Panc1 (cell line): ENCODE results near the gene HSD17B2. TPM values are rescaled to one million over a fixed set of nuclear protein-coding genes. Genes with fewer than 3 reads are reported as not detected.

Experiments
- ATAC-seq: fragments of 200-7000 bp; cut with Tn5 transposase; 2 replicates; pipeline ENCODE4 v1.9.1; 2020; ENCODE audit warnings: mild to moderate bottlenecking, moderate library complexity
- BruUV-seq: library from RNA; stranded (reverse); fragments of 400-500 nt; replicated peaks from 2 replicates; lab custom pipeline; 2021; lab: Mats Ljungman, UMichigan
- CTCF ChIA-PET: fragments of 300-600 bp; sonication (Branson Sonifier 250); formaldehyde crosslinking; loops from one replicate; lab custom pipeline; 2022; ENCODE audit warnings: antibody characterized with exemption; lab: Charles Lee
- POLR2A ChIA-PET: fragments of 300-600 bp; sonication (Branson Sonifier 250); formaldehyde crosslinking; loops from one replicate; lab custom pipeline; 2022; ENCODE audit warnings: antibody characterized with exemption; lab: Charles Lee
- DNase-seq: peaks from one replicate; pipeline ENCODE4 v3.0.0-alpha.2; 2010; ENCODE audit warnings: low read depth, low spot score
- H3K27ac ChIP-seq: 2 replicates; pipeline ENCODE4 v1.5.1; 2011; ENCODE audit warnings: mild to moderate bottlenecking, low read length, inconsistent platforms
- H3K27me3 ChIP-seq: fragments of 200-500 bp; sonication (Bioruptor generic); 2 replicates; pipeline ENCODE4 v1.6.0; 2014; ENCODE audit warnings: low read length, inconsistent platforms; ENCODE audit not compliant: control insufficient read depth, insufficient read depth
- H3K36me3 ChIP-seq: fragments of 200-500 bp; sonication (Bioruptor generic); 2 replicates; pipeline ENCODE4 v1.5.1; 2014; ENCODE audit warnings: inconsistent platforms, mild to moderate bottlenecking, low read length, moderate library complexity; ENCODE audit not compliant: control insufficient read depth, insufficient read depth
- H3K4me1 ChIP-seq: 2 replicates; pipeline ENCODE4 v1.5.1; 2011; ENCODE audit warnings: inconsistent platforms, mild to moderate bottlenecking, low read length, moderate library complexity; ENCODE audit not compliant: control insufficient read depth, insufficient read depth
- H3K4me3 ChIP-seq, 2 experiments: 2 replicates each; pipeline ENCODE4 v1.5.1; 2011 to 2012; ENCODE audit warnings: low read depth in 2 of 2, low read length in 2 of 2, mild to moderate bottlenecking in 2 of 2, inconsistent platforms in 1 of 2, moderate library complexity in 1 of 2
- H3K9me3 ChIP-seq: fragments of 200-500 bp; sonication (Bioruptor generic); 2 replicates; pipeline ENCODE4 v1.5.1; 2014; ENCODE audit warnings: low read depth, mild to moderate bottlenecking, inconsistent platforms, low read length, moderate library complexity; ENCODE audit not compliant: control insufficient read depth, insufficient read depth
- POLR2AphosphoS5 ChIP-seq: IDR thresholded peaks from 2 replicates; pipeline ENCODE4 v1.6.1; 2012; ENCODE audit warnings: mild to moderate bottlenecking, low read depth, low read length, moderate library complexity
- SIN3A ChIP-seq: IDR thresholded peaks from 2 replicates; pipeline ENCODE4 v1.6.1; 2012; ENCODE audit warnings: low read depth, mild to moderate bottlenecking, low read length, moderate library complexity, borderline replicate concordance; ENCODE audit not compliant: insufficient read depth
- TCF7L2 ChIP-seq: IDR thresholded peaks from 2 replicates; pipeline ENCODE4 v1.6.1; 2011; ENCODE audit warnings: mild to moderate bottlenecking, low read depth, low read length, inconsistent platforms
- in situ Hi-C: cut with HindIII; loops from 2 replicates; pipeline ENCODE4 v1.10.0; 2016; ENCODE audit warnings: low sequenced_read_pairs, low pct_unique_long_range_greater_than_20kb
- intact Hi-C: fragments of 100-400 bp; cut with micrococcal nuclease; formaldehyde crosslinking; loops from one replicate; pipeline ENCODE4 v1.10.0; 2022; ENCODE audit not compliant: unreplicated experiment
- total RNA-seq: library from RNA; stranded (reverse); gene quantifications from one replicate; pipeline ENCODE4 v1.2.1, GENCODE V29; 2021; ENCODE audit not compliant: unreplicated experiment
- TF ChIP-seq, protein P1 (sequence below): fragments of 450-650 bp; IDR thresholded peaks from 2 replicates; pipeline ENCODE4 v1.5.1; 2017; ENCODE audit warnings: mild to moderate bottlenecking
- TF ChIP-seq, protein P2 (sequence below), 2 experiments: IDR thresholded peaks; 2 replicates each; pipeline ENCODE4 v1.6.1; 2011 to 2012; ENCODE audit warnings: low read depth in 2 of 2, control low read depth in 1 of 2, low read length in 1 of 2, mild to moderate bottlenecking in 1 of 2, moderate library complexity in 1 of 2; ENCODE audit not compliant: insufficient read depth in 1 of 2

Gene HSD17B2
- total RNA-seq, 1 experiment from 2014 or later = 0.41 TPM

DNA sequence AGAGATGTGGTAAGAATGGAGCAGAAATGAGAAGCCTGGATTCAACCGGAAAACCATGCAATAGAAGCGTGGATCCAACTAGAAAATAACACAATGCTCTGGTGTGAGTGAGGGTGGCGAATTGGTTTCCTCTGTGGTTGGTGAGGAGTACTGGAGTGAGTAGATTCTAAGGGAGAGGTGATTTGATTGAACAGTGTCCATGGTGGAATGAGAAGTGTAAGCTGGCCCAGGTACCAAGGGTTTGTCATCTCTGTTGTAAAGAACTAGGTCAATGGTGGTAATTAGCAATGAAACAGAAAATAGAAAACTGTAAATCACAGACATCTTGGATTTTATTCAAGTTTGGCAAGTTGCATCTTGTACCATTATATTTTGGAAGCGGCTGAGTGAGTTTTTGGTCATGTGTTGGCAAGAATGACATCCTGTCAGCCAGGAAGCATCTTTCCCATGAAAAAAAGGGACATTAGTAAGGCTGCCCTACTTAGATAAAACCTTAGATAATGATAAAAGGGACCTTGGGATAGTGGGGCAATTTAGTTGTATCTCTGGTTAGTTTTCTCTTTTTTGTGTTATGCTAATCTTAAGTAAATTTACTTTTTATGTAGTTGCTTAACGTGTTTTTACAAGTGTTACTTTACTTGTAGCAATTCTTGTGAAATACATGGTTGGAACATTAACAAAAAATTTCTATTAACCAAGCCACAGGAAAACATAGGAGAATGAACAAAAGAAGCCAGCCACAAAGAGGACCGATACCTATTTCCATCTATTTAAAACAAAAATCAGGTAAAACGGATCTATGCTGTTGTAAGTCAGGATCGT is 20.9 kb downstream of the HSD17B2 start:
- intact Hi-C loops = no loop called here
- DNase-seq = no peak

DNA sequence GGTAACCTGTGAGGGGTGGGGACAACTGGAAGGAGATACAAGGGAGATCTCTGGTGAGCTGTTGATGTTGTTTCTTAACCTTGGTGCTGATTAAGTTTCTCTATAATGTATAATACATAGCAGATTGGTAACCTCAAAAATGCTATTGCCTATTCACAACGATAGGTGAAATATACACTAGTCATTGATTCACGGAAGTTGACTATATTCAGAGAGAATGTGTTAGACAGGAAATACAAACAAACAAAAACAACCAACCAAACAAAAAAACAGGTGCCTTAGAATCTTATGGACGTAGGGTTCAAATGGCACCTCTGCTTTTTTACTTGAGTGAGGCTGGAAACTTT is 21.5 kb downstream of the HSD17B2 start:
- Histone ChIP-seq H3K36me3 (no peaks in the 10 kb centered on the region), H3K4me1 (no peaks in the 10 kb centered on the region), H3K27me3 (no peaks in the 10 kb centered on the region; the same call in none of the 2 replicates), H3K9me3 (no peaks in the 10 kb centered on the region), H3K4me3 (no peak overlapping the region), H3K27ac (no peak overlapping the region)
- intact Hi-C loops = no loop called here
- DNase-seq = no peak
- ATAC-seq = no peak
- CTCF ChIA-PET = no interaction called here
- in situ Hi-C loops = no loop called here
- TF ChIP-seq, protein P1, sequence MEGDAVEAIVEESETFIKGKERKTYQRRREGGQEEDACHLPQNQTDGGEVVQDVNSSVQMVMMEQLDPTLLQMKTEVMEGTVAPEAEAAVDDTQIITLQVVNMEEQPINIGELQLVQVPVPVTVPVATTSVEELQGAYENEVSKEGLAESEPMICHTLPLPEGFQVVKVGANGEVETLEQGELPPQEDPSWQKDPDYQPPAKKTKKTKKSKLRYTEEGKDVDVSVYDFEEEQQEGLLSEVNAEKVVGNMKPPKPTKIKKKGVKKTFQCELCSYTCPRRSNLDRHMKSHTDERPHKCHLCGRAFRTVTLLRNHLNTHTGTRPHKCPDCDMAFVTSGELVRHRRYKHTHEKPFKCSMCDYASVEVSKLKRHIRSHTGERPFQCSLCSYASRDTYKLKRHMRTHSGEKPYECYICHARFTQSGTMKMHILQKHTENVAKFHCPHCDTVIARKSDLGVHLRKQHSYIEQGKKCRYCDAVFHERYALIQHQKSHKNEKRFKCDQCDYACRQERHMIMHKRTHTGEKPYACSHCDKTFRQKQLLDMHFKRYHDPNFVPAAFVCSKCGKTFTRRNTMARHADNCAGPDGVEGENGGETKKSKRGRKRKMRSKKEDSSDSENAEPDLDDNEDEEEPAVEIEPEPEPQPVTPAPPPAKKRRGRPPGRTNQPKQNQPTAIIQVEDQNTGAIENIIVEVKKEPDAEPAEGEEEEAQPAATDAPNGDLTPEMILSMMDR = no peak
- TF ChIP-seq TCF7L2 = no peak
- TF ChIP-seq, protein P2, sequence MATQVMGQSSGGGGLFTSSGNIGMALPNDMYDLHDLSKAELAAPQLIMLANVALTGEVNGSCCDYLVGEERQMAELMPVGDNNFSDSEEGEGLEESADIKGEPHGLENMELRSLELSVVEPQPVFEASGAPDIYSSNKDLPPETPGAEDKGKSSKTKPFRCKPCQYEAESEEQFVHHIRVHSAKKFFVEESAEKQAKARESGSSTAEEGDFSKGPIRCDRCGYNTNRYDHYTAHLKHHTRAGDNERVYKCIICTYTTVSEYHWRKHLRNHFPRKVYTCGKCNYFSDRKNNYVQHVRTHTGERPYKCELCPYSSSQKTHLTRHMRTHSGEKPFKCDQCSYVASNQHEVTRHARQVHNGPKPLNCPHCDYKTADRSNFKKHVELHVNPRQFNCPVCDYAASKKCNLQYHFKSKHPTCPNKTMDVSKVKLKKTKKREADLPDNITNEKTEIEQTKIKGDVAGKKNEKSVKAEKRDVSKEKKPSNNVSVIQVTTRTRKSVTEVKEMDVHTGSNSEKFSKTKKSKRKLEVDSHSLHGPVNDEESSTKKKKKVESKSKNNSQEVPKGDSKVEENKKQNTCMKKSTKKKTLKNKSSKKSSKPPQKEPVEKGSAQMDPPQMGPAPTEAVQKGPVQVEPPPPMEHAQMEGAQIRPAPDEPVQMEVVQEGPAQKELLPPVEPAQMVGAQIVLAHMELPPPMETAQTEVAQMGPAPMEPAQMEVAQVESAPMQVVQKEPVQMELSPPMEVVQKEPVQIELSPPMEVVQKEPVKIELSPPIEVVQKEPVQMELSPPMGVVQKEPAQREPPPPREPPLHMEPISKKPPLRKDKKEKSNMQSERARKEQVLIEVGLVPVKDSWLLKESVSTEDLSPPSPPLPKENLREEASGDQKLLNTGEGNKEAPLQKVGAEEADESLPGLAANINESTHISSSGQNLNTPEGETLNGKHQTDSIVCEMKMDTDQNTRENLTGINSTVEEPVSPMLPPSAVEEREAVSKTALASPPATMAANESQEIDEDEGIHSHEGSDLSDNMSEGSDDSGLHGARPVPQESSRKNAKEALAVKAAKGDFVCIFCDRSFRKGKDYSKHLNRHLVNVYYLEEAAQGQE (IDR thresholded peaks at IDR 0.05; ENCODE audit: insufficient read depth in 1 of 2, low read depth in 2 of 2, low read length in 1 of 2) = no peak
- no peak for TF ChIP-seq SIN3A
- TF ChIP-seq POLR2AphosphoS5 = no peak
- no TSS peak for BruUV-seq
- POLR2A ChIA-PET = no interaction called here

More for the DNA sequence above, 20.9 kb downstream of the HSD17B2 start:
- in situ Hi-C loops = no loop called here
- no peaks in the 10 kb centered on the region for H3K4me1 ChIP-seq
- ChIA-PET POLR2A (no interaction called here), CTCF (no interaction called here)
- no peak overlapping the region for H3K4me3 ChIP-seq
- no peaks in the 10 kb centered on the region for H3K9me3 ChIP-seq
- no peak for ATAC-seq
- no peaks in the 10 kb centered on the region for H3K36me3 ChIP-seq
- TF ChIP-seq, protein P1 = no peak
- no peak for TF ChIP-seq TCF7L2
- TF ChIP-seq POLR2AphosphoS5 = no peak
- no peak for TF ChIP-seq SIN3A
- TF ChIP-seq, protein P2 (IDR thresholded peaks at IDR 0.05; ENCODE audit: insufficient read depth in 1 of 2, low read depth in 2 of 2, low read length in 1 of 2) = no peak
- H3K27me3 ChIP-seq = no peaks in the 10 kb centered on the region; the same call in none of the 2 replicates
- no peak overlapping the region for H3K27ac ChIP-seq
- BruUV-seq = no TSS peak
